HepG2 (cell line): ENCODE results near the gene SH3PXD2A. TPM values are rescaled to one million over a fixed set of nuclear protein-coding genes. Genes with fewer than 3 reads are reported as not detected.

Experiments used
- ATAC-seq: fragments of 200-7000 bp; cut with Tn5 transposase; 3 replicates; pipeline ENCODE4 v1.9.1; 2020; ENCODE audit warnings: mild to moderate bottlenecking, moderate library complexity
- BruUV-seq: library from RNA; stranded (reverse); fragments of 400-500 nt; replicated peaks from 2 replicates; lab custom pipeline; 2021; lab: Mats Ljungman, UMichigan
- CTCF ChIA-PET: fragments of 300-600 bp; formaldehyde crosslinking; extraction: SDS; loops from one replicate; lab custom pipeline; 2021; ENCODE audit warnings: low total read pairs, inconsistent platforms, low intra/inter-chr PET ratio; lab: Yijun Ruan, JAX
- POLR2A ChIA-PET: fragments of 350-600 bp; sonication (Branson Sonifier 250); formaldehyde crosslinking; loops from one replicate; lab custom pipeline; 2020; ENCODE audit warnings: antibody characterized with exemption, inconsistent platforms; lab: Yijun Ruan, JAX
- DNase-seq: peaks from one replicate; pipeline ENCODE4 v3.0.0-alpha.2; 2015; ENCODE audit warnings: low spot score
- FAIRE-seq: peaks from 3 replicates; lab custom pipeline; 2011; peaks lifted over from hg19 to GRCh38; lab: Jason Lieb, UNC
- H2AFZ ChIP-seq: one replicate; pipeline ENCODE4 v1.6.1; 2011; ENCODE audit warnings: low read length, inconsistent platforms
- H3K27ac ChIP-seq: fragments of 300-600 bp; 3 replicates; pipeline ENCODE4 v1.8.0; 2011; ENCODE audit warnings: mixed run types, mild to moderate bottlenecking, mixed read lengths, low read length, inconsistent platforms; ENCODE audit not compliant: insufficient read depth; ENCODE audit errors: extremely low read length
- H3K27me3 ChIP-seq, 2 experiments: fragments of 200-600 bp in 1 of 2; 2 replicates in 1 of 2; 3 replicates in 1 of 2; pipeline versions ENCODE4 v1.6.0 to v1.8.0; 2011; ENCODE audit warnings: low read length in 2 of 2, mild to moderate bottlenecking in 2 of 2, moderate library complexity in 2 of 2, inconsistent platforms in 1 of 2; ENCODE audit not compliant: insufficient read depth in 2 of 2, control insufficient read depth in 1 of 2
- H3K36me3 ChIP-seq, 2 experiments: fragments of 200-600 bp in 1 of 2; replicated peaks in 1 of 2; 2 replicates in 1 of 2; 3 replicates in 1 of 2; pipeline versions ENCODE4 v1.5.1 to v1.8.0; 2011; ENCODE audit warnings: low read length in 2 of 2, inconsistent platforms in 1 of 2; ENCODE audit not compliant: insufficient read depth in 2 of 2, control insufficient read depth in 1 of 2
- H3K4me1 ChIP-seq: 2 replicates; pipeline ENCODE4 v1.5.1; 2012; ENCODE audit warnings: low read length, inconsistent platforms; ENCODE audit not compliant: insufficient read depth
- H3K4me2 ChIP-seq: 2 replicates; pipeline ENCODE4 v1.6.0; 2011; ENCODE audit warnings: low read depth, low read length, inconsistent platforms
- H3K4me3 ChIP-seq, 3 experiments: fragments of 200-600 bp in 1 of 3; sonication (generic), shearing (Covaris generic) in 1 of 3; replicated peaks in 1 of 3; 2 replicates each; pipeline ENCODE4 v1.5.1; 2011 to 2016; ENCODE audit warnings: low read length in 3 of 3, inconsistent platforms in 2 of 3, low read depth in 2 of 3, mild to moderate bottlenecking in 2 of 3, control low read depth in 1 of 3, mixed read lengths in 1 of 3; ENCODE audit not compliant: insufficient read depth in 1 of 3
- H3K79me2 ChIP-seq: one replicate; pipeline ENCODE4 v1.6.1; 2011; ENCODE audit warnings: low read length, inconsistent platforms; ENCODE audit not compliant: insufficient read depth
- H3K9ac ChIP-seq: 2 replicates; pipeline ENCODE4 v1.6.0; 2011; ENCODE audit warnings: mild to moderate bottlenecking, low read depth, low read length, inconsistent platforms; ENCODE audit not compliant: insufficient read depth
- H3K9me3 ChIP-seq: 2 replicates; pipeline ENCODE4 v1.5.1; 2012; ENCODE audit warnings: mild to moderate bottlenecking, low read length
- H4K20me1 ChIP-seq: 2 replicates; pipeline ENCODE4 v1.6.0; 2011; ENCODE audit warnings: inconsistent platforms, mild to moderate bottlenecking, low read length, moderate library complexity; ENCODE audit not compliant: insufficient read depth
- ARID3A ChIP-seq: IDR thresholded peaks from 2 replicates; pipeline ENCODE4 v1.6.1; 2012; ENCODE audit warnings: low read depth, low read length, improper control_type of control experiment
- FOXP4 ChIP-seq: sonication (generic); formaldehyde crosslinking; IDR thresholded peaks from 2 replicates; pipeline ENCODE4 v1.4.0; 2020; ENCODE audit warnings: missing genetic modification reagents
- GTF3A ChIP-seq: sonication (generic); formaldehyde crosslinking; conservative IDR thresholded peaks from 2 replicates; pipeline ENCODE4 v1.4.0; 2020; ENCODE audit warnings: mild to moderate bottlenecking, missing genetic modification reagents
- MEIS2 ChIP-seq: sonication (generic); formaldehyde crosslinking; IDR thresholded peaks from 2 replicates; pipeline ENCODE4 v1.9.0; 2021; ENCODE audit warnings: mild to moderate bottlenecking, missing genetic modification reagents
- POLR2A ChIP-seq, 2 experiments: IDR thresholded peaks; 2 replicates each; pipeline ENCODE4 v1.6.1; 2011; ENCODE audit warnings: low read depth in 2 of 2, low read length in 2 of 2, mild to moderate bottlenecking in 1 of 2, moderate library complexity in 1 of 2; ENCODE audit not compliant: insufficient read depth in 1 of 2
- REXO4 ChIP-seq: sonication (generic); formaldehyde crosslinking; IDR thresholded peaks from 2 replicates; pipeline ENCODE4 v1.8.0; 2022; ENCODE audit warnings: missing genetic modification reagents, mild to moderate bottlenecking, borderline replicate concordance
- SKIL ChIP-seq: sonication (generic); formaldehyde crosslinking; IDR thresholded peaks from 2 replicates; pipeline ENCODE4 v1.8.0; 2022; ENCODE audit warnings: missing genetic modification reagents, mild to moderate bottlenecking, moderate library complexity, borderline replicate concordance
- ZNF224 ChIP-seq: sonication (generic); formaldehyde crosslinking; IDR thresholded peaks from 2 replicates; pipeline ENCODE4 v1.5.0; 2020; ENCODE audit warnings: mild to moderate bottlenecking, missing genetic modification reagents
- ZNF253 ChIP-seq: sonication (generic); formaldehyde crosslinking; IDR thresholded peaks from 2 replicates; pipeline ENCODE4 v1.8.0; 2022; ENCODE audit warnings: mild to moderate bottlenecking, missing genetic modification reagents, borderline replicate concordance
- ZNF576 ChIP-seq: sonication (generic); formaldehyde crosslinking; IDR thresholded peaks from 2 replicates; pipeline ENCODE4 v1.4.0; 2020; ENCODE audit warnings: mild to moderate bottlenecking, missing genetic modification reagents
- ZNF713 ChIP-seq: sonication (generic); formaldehyde crosslinking; IDR thresholded peaks from 2 replicates; pipeline ENCODE4 v1.4.0; 2020; ENCODE audit warnings: mild to moderate bottlenecking, missing genetic modification reagents
- WGBS: methylation state at CpG from one replicate; pipeline ENCODE4 v1.1.6; 2017; ENCODE audit warnings: low lambda C conversion rate; 5-methylcytosine and 5-hydroxymethylcytosine counted together
- in situ Hi-C: cut with HindIII; loops from 2 replicates; pipeline ENCODE4 v1.10.0; 2017; ENCODE audit warnings: low pct_unique_long_range_greater_than_20kb; ENCODE audit not compliant: extremely low pct_ligation_motif_present
- intact Hi-C: fragments of 100-400 bp; cut with micrococcal nuclease; formaldehyde crosslinking; loops from one replicate; pipeline ENCODE4 v1.10.0; 2022; ENCODE audit not compliant: unreplicated experiment
- polyA plus RNA-seq, 8 experiments: library from polyadenylated mRNA; depleted of rRNA in 3 of 8; stranded (reverse) in 7 of 8; unstranded in 1 of 8; fragments of >200 nt; fragmentation: Illumina TruSeq in 4 of 8; extraction: Trizol in 4 of 8; gene quantifications; 2 replicates each; pipeline versions ENCODE4 v1.2.1 to v1.2.3, GENCODE V29; 2011 to 2016; ENCODE audit warnings: low read depth in 4 of 8, missing spikeins in 1 of 8, mixed read lengths in 1 of 8; ENCODE audit not compliant: insufficient read depth in 1 of 8
- total RNA-seq, 5 experiments: library from RNA; depleted of rRNA; stranded (reverse); fragments of >200 nt; fragmentation: Illumina TruSeq; extraction: Trizol; gene quantifications; 2 replicates each; pipeline ENCODE4 v1.2.3, GENCODE V29; 2016; ENCODE audit warnings: low read depth in 1 of 5

The SH3PXD2A gene
- total and polyA plus RNA-seq, 2 of the 13 experiments (the other 11 are each of a cell fraction or from before 2014, with no cell fraction given): 11.1 to 11.3 TPM

- TF ChIP-seq ARID3A (no peak), MEIS2 (CRISPR knock-in tag) (no peak), GTF3A (CRISPR knock-in tag) (no peak)
Measured at GRCh38 chr10:103690281-103690680, 165.1 kb downstream of the SH3PXD2A start (continued).

GRCh38 chr10:103688491-103688890, 166.9 kb downstream of the SH3PXD2A start:
- Histone ChIP-seq H4K20me1 (peaks cover 22% of the 10 kb centered on the region), H2AFZ (no peak overlapping the region), H3K9me3 (no peaks in the 10 kb centered on the region), H3K79me2 (no peaks in the 10 kb centered on the region), H3K4me3 (no peak overlapping the region), H3K27me3 (no peaks in the 10 kb centered on the region), H3K36me3 (peaks cover 3 to 5% of the 10 kb centered on the region in 2 experiments; a peak in 4 of 5 replicates), H3K9ac (no peak overlapping the region), H3K27ac (no peak overlapping the region), H3K4me2 (no peak overlapping the region), H3K4me1 (no peaks in the 10 kb centered on the region)
- ChIA-PET POLR2A (interaction anchor here (0.6 kb wide), 1 partner anchor 58 kb away, joined by 5 read pairs; no protein-coding TSS in a partner anchor), CTCF (no interaction called here)
- no TSS peak for BruUV-seq
- TF ChIP-seq SKIL (CRISPR knock-in tag): no peak
- no peak for TF ChIP-seq FOXP4 (CRISPR knock-in tag)
- TF ChIP-seq REXO4: no peak
- TF ChIP-seq ZNF576: no peak
- no peak for TF ChIP-seq ZNF224 (CRISPR knock-in tag)
- TF ChIP-seq ZNF713 (CRISPR knock-in tag): no peak
- no peak for TF ChIP-seq ARID3A
- no peak for TF ChIP-seq POLR2A (IDR thresholded peaks at IDR 0.05; ENCODE audit: insufficient read depth in 1 of 2, low read depth in 2 of 2, low read length in 2 of 2)
- no peak for TF ChIP-seq ZNF253 (CRISPR knock-in tag)
- DNase-seq (no peak), FAIRE-seq (no peak), ATAC-seq (no peak)
- in situ Hi-C loops (no loop called here), intact Hi-C loops (no loop called here)
- WGBS: 87% methylated on average over 4 of the region's 4 CpGs
